ENCODE data around the gene CNOT6L.
"Not testable (repeated sequence)": the region's sequence is repeated elsewhere in the genome, so short reads cannot be mapped to it uniquely, and the experiment has no call there.

Gene CNOT6L

DNA sequence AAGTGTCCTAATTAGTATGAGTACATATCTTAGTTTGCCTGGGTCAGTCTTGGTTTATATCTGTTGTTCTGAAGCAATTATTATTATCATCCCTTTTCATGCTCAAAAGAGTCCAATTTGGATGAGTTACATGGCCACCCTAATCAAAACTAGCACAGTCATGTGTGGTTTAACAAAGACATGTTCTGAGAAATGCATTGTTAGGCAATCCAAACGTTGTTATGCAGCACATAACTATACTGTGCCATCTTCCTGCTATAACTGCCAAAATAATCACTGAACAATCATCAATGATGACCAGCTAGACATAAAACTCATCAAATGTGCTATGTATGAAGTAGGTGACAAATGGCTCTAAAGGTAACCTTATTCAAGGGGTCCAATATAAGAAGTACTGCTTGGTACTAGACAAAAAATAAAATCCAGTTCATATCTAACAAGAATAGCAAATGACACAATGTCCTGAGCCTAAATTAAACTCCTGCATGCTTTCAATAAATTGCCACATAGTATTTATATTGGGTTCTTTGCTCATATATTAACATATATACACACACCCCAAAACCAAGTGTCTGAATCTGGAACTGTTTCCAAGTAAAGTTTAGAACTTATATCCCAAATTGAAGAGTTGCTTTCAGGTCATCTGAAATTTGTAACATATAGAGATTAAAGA is 41.9 kb downstream of the CNOT6L start:
- no peak for FAIRE-seq

- FAIRE-seq: no peak
Measured at GRCh38 chr4:77776182-77777134, 42.7 kb downstream of the CNOT6L start.

DNA sequence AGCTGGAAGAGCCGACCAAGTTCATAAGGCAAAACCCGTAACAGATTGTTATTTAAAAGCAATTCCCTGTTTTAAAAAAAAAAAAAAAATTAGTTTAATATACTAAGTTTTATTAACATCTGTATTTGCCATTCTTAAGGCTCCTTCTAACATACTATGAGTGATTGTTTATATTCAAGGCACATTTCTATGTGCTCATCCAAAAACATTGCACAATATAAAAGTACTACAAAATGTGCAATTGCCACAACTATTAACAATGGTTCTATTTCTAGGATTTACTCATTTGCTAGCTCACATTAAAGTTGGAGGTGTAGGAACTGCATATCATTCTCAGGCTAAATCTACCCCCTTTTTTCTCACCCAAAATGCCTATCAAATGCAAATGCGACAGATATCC is 46.1 kb downstream of the CNOT6L start:
- FAIRE-seq: no peak

DNA sequence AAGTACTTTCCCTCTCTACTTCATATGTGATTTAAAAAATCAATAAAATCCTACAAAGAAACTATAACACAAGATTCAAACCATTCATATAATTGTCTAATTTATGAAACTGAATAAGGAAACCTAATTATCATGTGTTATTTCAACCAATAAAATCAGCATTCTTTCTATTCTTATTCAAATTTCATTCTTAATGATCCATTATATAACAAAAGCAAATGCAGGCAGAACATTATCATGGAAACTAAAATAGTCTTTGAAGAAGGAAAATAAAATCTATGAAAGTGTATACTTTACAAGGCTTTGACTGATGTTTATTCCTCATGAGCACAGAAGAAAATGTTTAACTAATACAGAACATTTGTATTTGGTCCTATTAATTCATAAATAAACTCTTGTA is 47.6 kb downstream of the CNOT6L start:
- FAIRE-seq: peak; percentile 67

GRCh38 chr4:77765720-77766119 is 53.4 kb downstream of the CNOT6L start:
- no peak for FAIRE-seq

GRCh38 chr4:77762531-77762930 is 56.6 kb downstream of the CNOT6L start:
- peak; percentile 11 for FAIRE-seq

DNA sequence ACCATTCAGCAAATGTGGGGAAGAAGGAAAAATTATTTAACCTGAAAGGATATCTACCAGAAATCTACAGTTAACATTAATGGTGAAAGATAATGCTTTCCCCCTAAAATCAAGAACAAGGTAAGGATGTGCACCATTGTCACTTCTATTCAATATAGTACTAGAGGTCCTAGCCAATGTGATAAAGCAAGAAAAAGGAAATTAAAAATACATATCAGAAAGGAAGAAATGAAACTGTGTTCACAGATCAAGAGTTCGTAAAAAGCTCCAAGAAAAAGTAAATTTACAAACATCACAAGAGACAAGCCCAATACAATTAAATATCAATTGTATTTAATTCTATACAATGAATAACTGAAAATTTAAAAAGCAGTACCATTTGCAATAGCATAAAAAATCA is 57.6 kb downstream of the CNOT6L start:
- FAIRE-seq: no peak

DNA sequence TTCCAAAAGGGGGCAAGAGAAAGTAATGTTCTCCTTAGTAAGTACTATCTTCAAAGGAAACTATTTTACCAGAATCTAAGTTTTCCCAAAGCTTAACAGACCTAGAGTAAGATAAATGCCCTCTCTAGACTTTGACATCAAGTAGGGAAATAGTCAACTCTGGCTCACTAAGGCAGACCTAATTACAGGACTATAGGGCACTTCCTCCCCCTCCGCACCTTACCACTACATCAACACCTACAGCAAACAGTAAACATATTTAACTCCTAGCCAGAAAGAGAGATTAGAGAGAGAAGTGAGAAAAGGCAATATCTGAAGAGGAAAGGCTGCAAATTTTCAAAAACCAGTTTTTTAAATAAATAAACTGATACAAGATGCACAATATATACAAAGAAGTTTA is 60.4 kb downstream of the CNOT6L start:
- FAIRE-seq: no peak

DNA sequence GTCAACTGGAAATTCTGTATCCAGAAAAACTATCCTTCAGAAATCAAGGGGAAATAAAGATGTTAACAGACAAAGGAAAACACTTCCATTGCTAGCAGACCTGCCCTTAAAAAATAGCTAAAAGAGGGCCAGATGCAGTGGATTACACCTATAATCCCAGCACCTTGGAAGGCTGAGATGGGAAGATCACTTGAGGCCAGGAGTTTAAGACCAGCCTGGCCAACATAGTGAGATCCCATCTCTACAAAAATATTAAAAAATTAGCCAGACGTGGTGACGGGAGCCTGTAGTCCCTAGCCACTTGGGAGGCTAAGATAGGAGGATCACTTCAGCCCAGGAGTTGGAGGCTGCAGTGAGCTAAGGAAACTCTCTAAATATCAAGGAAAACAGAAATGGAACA is 67.4 kb downstream of the CNOT6L start:
- no peak for FAIRE-seq

DNA sequence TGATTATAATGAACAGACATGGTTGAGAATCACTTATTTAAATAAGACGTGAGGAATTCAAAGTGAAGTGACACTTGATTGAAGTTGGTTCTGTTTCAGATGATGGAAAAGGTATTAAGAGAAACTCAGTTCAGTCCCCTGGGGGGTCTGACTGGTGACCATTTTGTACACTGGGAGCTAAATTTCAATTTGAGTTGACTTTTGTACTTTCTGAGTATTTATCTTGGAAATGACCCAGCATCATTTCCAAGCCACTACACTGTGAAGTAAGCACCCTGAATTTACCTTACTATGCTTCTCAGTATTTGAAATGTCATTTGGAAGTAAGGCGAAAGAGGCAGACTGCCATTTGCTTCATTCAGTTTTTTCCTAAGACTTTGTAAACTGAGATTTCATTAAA is 73.4 kb downstream of the CNOT6L start:
- no peak for FAIRE-seq

- no peak for FAIRE-seq
Measured at GRCh38 chr4:77742054-77742453, 77.1 kb downstream of the CNOT6L start.

- FAIRE-seq: no peak
Measured at GRCh38 chr4:77740480-77740879, 78.7 kb downstream of the CNOT6L start.

- no peak for FAIRE-seq
Measured at GRCh38 chr4:77734928-77735327, 84.2 kb downstream of the CNOT6L start.

- FAIRE-seq: no peak
Measured at GRCh38 chr4:77731656-77732055, 87.5 kb downstream of the CNOT6L start.

DNA sequence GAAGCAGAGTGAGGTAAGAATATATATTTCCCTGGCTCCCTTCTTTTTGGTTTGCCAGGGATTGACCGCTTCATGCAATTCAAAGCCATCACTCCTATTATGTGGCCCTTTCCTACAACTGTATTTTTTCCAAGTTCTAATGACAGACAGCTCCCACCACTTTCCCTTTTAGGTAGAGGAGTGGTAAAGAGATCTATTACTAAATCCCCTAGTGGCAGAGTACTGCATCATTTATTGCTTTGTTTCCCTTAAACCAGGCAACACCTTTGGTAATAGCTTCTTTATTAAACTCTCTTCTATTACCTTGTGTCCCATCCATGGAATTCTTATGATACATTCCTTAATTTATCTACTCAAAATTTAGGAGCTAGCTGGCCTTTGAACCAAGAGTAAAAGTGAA is 90.7 kb downstream of the CNOT6L start:
- no peak for FAIRE-seq

GRCh38 chr4:77721073-77721472 is 98.1 kb downstream of the CNOT6L start:
- FAIRE-seq: no peak

GRCh38 chr4:77718500-77718899 is 100.7 kb downstream of the CNOT6L start:
- not testable (repeated sequence) for FAIRE-seq

DNA sequence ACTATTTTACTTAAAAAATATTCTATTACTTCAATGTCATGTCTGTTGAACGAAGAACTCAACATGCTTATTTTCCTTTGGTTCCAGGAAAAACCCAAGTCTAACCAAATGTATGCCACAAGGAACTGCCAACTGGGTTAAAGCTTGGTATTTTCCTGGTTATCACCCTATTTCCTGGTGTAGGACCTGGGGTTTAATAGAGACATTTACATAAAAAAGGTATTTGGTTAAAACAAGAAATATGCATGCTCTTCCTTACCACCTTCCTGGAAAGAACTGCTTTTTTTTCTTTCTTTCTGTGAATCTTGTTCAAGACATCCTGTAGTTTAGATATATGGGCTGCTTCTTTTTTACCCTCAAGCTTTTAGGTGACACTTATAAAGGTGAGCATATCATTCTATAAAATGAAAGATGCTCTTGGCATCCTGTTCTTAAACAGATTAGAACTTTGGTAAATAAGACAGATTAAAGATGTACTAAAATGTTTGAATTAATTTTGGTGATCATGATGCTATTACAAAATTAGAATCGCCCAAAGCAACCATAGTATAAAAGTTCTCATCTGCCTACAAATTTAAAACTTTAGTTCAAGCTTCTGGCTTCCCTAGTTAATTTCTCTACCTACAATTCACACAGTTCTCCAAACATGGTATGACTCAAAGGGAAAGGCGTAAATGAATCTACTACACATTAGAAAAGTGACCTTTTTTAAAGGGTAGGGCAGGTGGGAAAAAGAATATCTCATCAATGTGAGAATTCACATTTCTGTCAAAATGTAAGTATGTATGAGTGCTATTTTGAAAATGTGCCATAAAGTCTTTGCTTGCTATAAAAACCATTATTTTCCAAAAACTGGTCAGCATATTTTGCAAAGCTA is 103.5 kb downstream of the CNOT6L start:
- no peak for FAIRE-seq

GRCh38 chr4:77714514-77714913 is 104.7 kb downstream of the CNOT6L start:
- FAIRE-seq: no peak

DNA sequence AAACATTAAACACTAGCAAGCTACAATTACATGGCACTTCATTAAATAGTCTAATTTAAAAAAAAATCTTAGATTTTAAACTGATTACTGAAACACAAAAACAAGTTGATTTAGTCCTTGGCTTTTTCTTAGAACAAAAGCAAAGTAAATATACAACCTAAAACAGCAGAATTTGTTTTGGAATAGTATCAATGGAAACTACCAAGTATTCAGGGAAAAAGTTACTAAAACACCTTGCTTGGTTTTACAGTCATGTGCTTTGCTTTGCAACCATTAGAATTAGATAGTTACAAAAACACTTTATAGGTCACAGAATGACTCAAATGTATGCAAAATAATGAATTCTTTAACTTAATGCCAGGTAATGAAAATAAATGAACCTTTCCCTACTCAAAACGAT is 105.3 kb downstream of the CNOT6L start:
- FAIRE-seq: no peak

DNA sequence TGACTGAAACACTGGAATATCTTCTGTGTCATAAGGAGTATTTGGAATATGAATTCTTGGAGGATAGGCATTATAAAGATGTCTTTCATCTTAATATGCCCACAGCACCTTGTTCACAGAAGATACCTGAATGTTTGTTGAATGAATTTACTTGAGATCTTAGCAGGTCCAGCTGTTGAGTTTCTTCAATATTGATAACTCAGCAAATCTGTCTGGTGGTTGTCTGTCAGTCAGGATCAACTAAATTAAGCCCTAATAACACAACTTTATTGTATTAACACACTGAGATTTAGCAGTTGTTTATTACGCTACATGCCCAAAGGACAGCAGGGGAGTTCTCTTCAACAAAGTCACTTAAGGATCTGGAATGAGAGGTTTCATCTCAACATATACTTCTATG is 106.5 kb downstream of the CNOT6L start:
- no peak for FAIRE-seq

DNA sequence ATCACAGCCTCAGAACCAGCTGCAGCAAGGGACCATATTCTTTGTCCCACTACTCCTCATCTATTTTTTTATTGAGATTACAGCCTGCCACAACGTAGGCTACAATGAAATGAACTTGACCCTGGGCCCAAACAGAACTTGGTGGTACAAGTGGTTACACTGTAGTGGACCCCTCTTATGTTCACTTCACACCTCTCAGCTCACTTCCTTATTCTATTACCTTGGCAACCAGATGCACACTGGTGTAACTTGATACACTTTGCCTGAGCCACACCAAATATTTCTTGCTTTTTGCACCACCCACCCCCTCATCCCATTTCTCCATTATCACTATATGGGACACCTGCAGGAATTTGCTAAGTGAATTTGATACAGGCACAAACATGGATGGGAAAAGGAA is 107.7 kb downstream of the CNOT6L start:
- FAIRE-seq: no peak

- FAIRE-seq: no peak
Measured at GRCh38 chr4:77710684-77711083, 108.5 kb downstream of the CNOT6L start.
